Neural cell (in vitro differentiated cells): ENCODE data around the gene SUSD4.

Experiments used
- CTCF ChIP-seq: fragments of 450-650 bp; IDR thresholded peaks from 2 replicates; pipeline ENCODE4 v1.5.1; 2014; ENCODE audit warnings: antibody characterized with exemption, mild to moderate bottlenecking, moderate library complexity; ENCODE audit not compliant: poor library complexity, severe bottlenecking
- POLR2AphosphoS5 ChIP-seq: IDR thresholded peaks from 2 replicates; pipeline ENCODE4 v1.6.1; 2012
- REST ChIP-seq: IDR thresholded peaks from 2 replicates; pipeline ENCODE4 v1.6.1; 2012; ENCODE audit warnings: borderline replicate concordance

GRCh38 chr1:223199094-223199647, 164.8 kb downstream of the SUSD4 start:
- no peak for TF ChIP-seq CTCF
- no peak for TF ChIP-seq POLR2AphosphoS5
- TF ChIP-seq REST = no peak
